Mucosa of descending colon (tissue), 3 donors: Measurements from ENCODE around the gene SIGLEC9. TPM values are rescaled to one million over a fixed set of nuclear protein-coding genes. Genes with fewer than 3 reads are reported as not detected.

Experiments
- ATAC-seq: fragments of 200-7000 bp; cut with Tn5 transposase; one replicate; pipeline ENCODE4 v1.9.1; 2020; ENCODE audit warnings: mild to moderate bottlenecking, moderate library complexity
- DNase-seq, 3 donors: peaks; one replicate each; pipeline ENCODE4 v3.0.0-alpha.2; 2020
- H3K36me3 ChIP-seq: fragments of 200-600 bp; one replicate; pipeline ENCODE4 v1.8.0; 2021; ENCODE audit warnings: low read depth, mild to moderate bottlenecking
- H3K4me1 ChIP-seq: fragments of 200-600 bp; one replicate; pipeline ENCODE4 v1.8.0; 2021; ENCODE audit warnings: low read depth, mild to moderate bottlenecking
- H3K4me3 ChIP-seq: fragments of 200-600 bp; one replicate; pipeline ENCODE4 v1.8.0; 2021; ENCODE audit warnings: mild to moderate bottlenecking
- H3K9me3 ChIP-seq: fragments of 200-600 bp; one replicate; pipeline ENCODE4 v1.8.0; 2021; ENCODE audit warnings: mild to moderate bottlenecking
- CTCF ChIP-seq: fragments of 200-600 bp; IDR thresholded peaks from one replicate; pipeline ENCODE4 v1.8.0; 2022; ENCODE audit warnings: antibody characterized with exemption, mild to moderate bottlenecking
- intact Hi-C, 2 donors: fragments of 100-400 bp; cut with DNase I in 1 of 2; cut with micrococcal nuclease in 1 of 2; formaldehyde crosslinking; loops; one replicate each; pipeline versions ENCODE4 v1.11.0 to v1.11.1; 2022; cut with DNase I, micrococcal nuclease
- total RNA-seq, 3 donors: library from RNA; stranded (reverse); fragmentation: NEBNext Ultra II Directional in 2 of 3; extraction: Animal tissue kit (Norgen Biotek cat#: 25700) in 2 of 3; gene quantifications; one replicate each; pipeline versions ENCODE4 v1.2.1 to v1.2.4, GENCODE V29; 2021 to 2023
- donor health status: DM: no; HTN: no; CAD: no; lungs with moderate emphysema.
- donor health status: DM: no; HTN: no; CAD: no.
- donor health status: DM: no; HTN: yes; CAD: no.

The SIGLEC9 gene
- total RNA-seq, 3 donors from 2014 or later: 1.4 to 3.8 (median 3.2) TPM

GRCh38 chr19:51179256-51179655, 54.5 kb downstream of the SIGLEC9 start:
- TF ChIP-seq CTCF: no peak
- ATAC-seq (no peak), DNase-seq (no peak)
- intact Hi-C loops: no loop called here
- no peaks in the 10 kb centered on the region for H3K36me3 ChIP-seq
- no peak overlapping the region for H3K4me3 ChIP-seq
- H3K9me3 ChIP-seq: no peaks in the 10 kb centered on the region
- H3K4me1 ChIP-seq: no peaks in the 10 kb centered on the region

Other genes starting within 250 kb of the SIGLEC9 start
- 1 to 10 TPM; 1.1 to 3.4 (median 1.4) TPM for gene KLK4, start 213.5 kb upstream of the SIGLEC9 start, total RNA-seq
- not detected for gene KLK5, start 171.9 kb upstream of the SIGLEC9 start, total RNA-seq
- not detected for gene KLK6, start 155.3 kb upstream of the SIGLEC9 start, total RNA-seq
- gene KLK7, start 141.0 kb upstream of the SIGLEC9 start, total RNA-seq: not detected
- gene KLK8, start 123.3 kb upstream of the SIGLEC9 start, total RNA-seq: not detected
- gene KLK10, start 105.2 kb upstream of the SIGLEC9 start, total RNA-seq: under 1 TPM; 0.58 to 0.93 (median 0.76) TPM
- gene KLK11, start 98.3 kb upstream of the SIGLEC9 start, total RNA-seq: 1 to 10 TPM in 1 of 3 donors, under 1 TPM in 2; 0.38 to 1.0 (median 0.72) TPM
- gene KLK12, start 89.9 kb upstream of the SIGLEC9 start, total RNA-seq: 1 to 10 TPM in 1 of 3 donors, not detected in 2; 1.0 TPM
- 1 to 10 TPM in 1 of 3 donors, under 1 TPM in 2; 0.22 to 2.7 (median 0.84) TPM for gene KLK13, start 59.8 kb upstream of the SIGLEC9 start, total RNA-seq
- gene KLK14, start 42.0 kb upstream of the SIGLEC9 start, total RNA-seq: under 1 TPM in 1 of 3 donors, not detected in 2; 0.41 TPM
- gene CTU1, start 16.5 kb upstream of the SIGLEC9 start, total RNA-seq: 1 to 10 TPM; 4.3 to 8.1 (median 4.8) TPM
- gene SIGLEC7, start 17.4 kb downstream of the SIGLEC9 start, total RNA-seq: 1 to 10 TPM; 1.2 to 2.5 (median 1.4) TPM
- 1 to 10 TPM; 1.0 to 6.9 (median 6.9) TPM for gene CD33, start 100.2 kb downstream of the SIGLEC9 start, total RNA-seq
- gene SIGLECL1, start 126.2 kb downstream of the SIGLEC9 start, total RNA-seq: not detected
- under 1 TPM in 1 of 3 donors, not detected in 2; 0.44 TPM for gene IGLON5, start 186.7 kb downstream of the SIGLEC9 start, total RNA-seq
- gene VSIG10L, start 217.2 kb downstream of the SIGLEC9 start, total RNA-seq: 1 to 10 TPM in 2 of 3 donors, under 1 TPM in 1; 0.69 to 3.8 (median 1.6) TPM
- 100 to 1,000 TPM; 113 to 154 (median 130) TPM for gene ETFB, start 241.5 kb downstream of the SIGLEC9 start, total RNA-seq
- gene CLDND2, start 244.1 kb downstream of the SIGLEC9 start, total RNA-seq: 1 to 10 TPM; 1.3 to 2.1 (median 1.3) TPM
- gene NKG7, start 247.7 kb downstream of the SIGLEC9 start, total RNA-seq: 1 to 10 TPM; 4.3 to 5.9 (median 4.4) TPM